Fibroblast of lung (primary cell): ENCODE measurements around the gene C3orf20. TPM values are rescaled to one million over a fixed set of nuclear protein-coding genes. Genes with fewer than 3 reads are reported as not detected.

Experiments
- DNase-seq, 2 donors: peaks; one replicate each; pipeline versions ENCODE4 v3.0.0 to v3.0.0-alpha.2; 2010; ENCODE audit warnings: low read depth in 2 of 2
- H2AFZ ChIP-seq: 2 replicates; pipeline ENCODE4 v1.5.1; 2012; ENCODE audit warnings: low read length, control low read depth, inconsistent platforms
- H3K27ac ChIP-seq: 2 replicates; pipeline ENCODE4 v1.5.1; 2011; ENCODE audit warnings: low read length, control low read depth; ENCODE audit not compliant: insufficient read depth
- H3K27me3 ChIP-seq: 2 replicates; pipeline ENCODE4 v1.5.1; 2011; ENCODE audit warnings: mild to moderate bottlenecking, low read length; ENCODE audit not compliant: control insufficient read depth, insufficient read depth
- H3K36me3 ChIP-seq: 2 replicates; pipeline ENCODE4 v1.5.1; 2011; ENCODE audit warnings: low read length; ENCODE audit not compliant: control insufficient read depth, insufficient read depth
- H3K4me1 ChIP-seq: 2 replicates; pipeline ENCODE4 v1.5.1; 2011; ENCODE audit warnings: low read length; ENCODE audit not compliant: control insufficient read depth, insufficient read depth; ENCODE audit errors: extremely low read depth
- H3K4me2 ChIP-seq: 2 replicates; pipeline ENCODE4 v1.5.1; 2011; ENCODE audit warnings: low read length, control low read depth; ENCODE audit not compliant: insufficient read depth; ENCODE audit errors: extremely low read depth
- H3K4me3 ChIP-seq, 4 experiments: fragments of 200-600 bp in 1 of 4; sonication (generic) in 1 of 4; replicated peaks in 1 of 4; 2 replicates each; pipeline ENCODE4 v1.5.1; 2011 to 2016; ENCODE audit warnings: low read length in 4 of 4, low read depth in 3 of 4, mild to moderate bottlenecking in 3 of 4, control low read depth in 2 of 4, inconsistent platforms in 1 of 4, mixed read lengths in 1 of 4; ENCODE audit not compliant: insufficient read depth in 1 of 4; ENCODE audit errors: control extremely low read depth in 1 of 4
- H3K79me2 ChIP-seq: 2 replicates; pipeline ENCODE4 v1.5.1; 2012; ENCODE audit warnings: mild to moderate bottlenecking, low read length, inconsistent platforms; ENCODE audit not compliant: control insufficient read depth, insufficient read depth
- H3K9ac ChIP-seq: 2 replicates; pipeline ENCODE4 v1.5.1; 2011; ENCODE audit warnings: mild to moderate bottlenecking, low read length, control low read depth; ENCODE audit not compliant: insufficient read depth
- H3K9me3 ChIP-seq: 2 replicates; pipeline ENCODE4 v1.5.1; 2012; ENCODE audit warnings: low read depth, low read length; ENCODE audit not compliant: control insufficient read depth, insufficient read depth
- H4K20me1 ChIP-seq: 2 replicates; pipeline ENCODE4 v1.5.1; 2011; ENCODE audit warnings: low read length; ENCODE audit not compliant: control insufficient read depth, insufficient read depth; ENCODE audit errors: extremely low read depth
- CTCF ChIP-seq, 2 donors: IDR thresholded peaks in 1 of 2; conservative IDR thresholded peaks in 1 of 2; 1 replicate in 1 of 2; 2 replicates in 1 of 2; pipeline ENCODE4 v1.5.1; 2011 to 2012; ENCODE audit warnings: low read length in 2 of 2, control low read depth in 1 of 2, inconsistent platforms in 1 of 2, low read depth in 1 of 2, mild to moderate bottlenecking in 1 of 2
- EZH2 ChIP-seq: IDR thresholded peaks from 2 replicates; pipeline ENCODE4 v1.5.1; 2012; ENCODE audit warnings: low read length, control low read depth, mild to moderate bottlenecking; ENCODE audit errors: missing control alignments
- polyA plus RNA-seq, 2 donors: library from polyadenylated mRNA; depleted of rRNA in 1 of 2; stranded (reverse) in 1 of 2; unstranded in 1 of 2; fragments of >200 nt; gene quantifications; 2 replicates each; pipeline ENCODE4 v1.2.1, GENCODE V29; 2011 to 2012; ENCODE audit warnings: missing spikeins in 1 of 2
- total RNA-seq: library from RNA; depleted of rRNA; stranded (reverse); fragments of >200 nt; gene quantifications from 2 replicates; pipeline ENCODE4 v1.2.1, GENCODE V29; 2014

Gene C3orf20
- total and polyA plus RNA-seq, 2 donors (not counting 1 experiment from before 2014, with no cell fraction given) = not detected

GRCh38 chr3:14768182-14768790 lies 93.3 kb downstream of the C3orf20 start:
- Histone ChIP-seq H3K9me3 (no peaks in the 10 kb centered on the region), H3K4me2 (no peak overlapping the region), H2AFZ (no peak overlapping the region), H3K4me3 (no peak overlapping the region), H3K27me3 (no peaks in the 10 kb centered on the region), H3K27ac (no peak overlapping the region), H3K9ac (no peak overlapping the region), H3K4me1 (no peaks in the 10 kb centered on the region), H3K36me3 (no peaks in the 10 kb centered on the region), H3K79me2 (no peaks in the 10 kb centered on the region), H4K20me1 (no peaks in the 10 kb centered on the region)
- TF ChIP-seq EZH2 (no peak), CTCF (conservative IDR thresholded peaks at IDR 0.05 in 1 of 2, IDR thresholded peaks at IDR 0.05 in 1 of 2; ENCODE audit: low read depth in 1 of 2, low read length in 2 of 2) (no peak)
- DNase-seq = no peak

GRCh38 chr3:14768881-14769280 lies 93.9 kb downstream of the C3orf20 start:
- H4K20me1 ChIP-seq = no peaks in the 10 kb centered on the region
- no peaks in the 10 kb centered on the region for H3K79me2 ChIP-seq
- no peaks in the 10 kb centered on the region for H3K4me1 ChIP-seq
- H3K9me3 ChIP-seq = no peaks in the 10 kb centered on the region
- no peak overlapping the region for H2AFZ ChIP-seq
- H3K27me3 ChIP-seq = no peaks in the 10 kb centered on the region
- DNase-seq = no peak
- H3K4me3 ChIP-seq = no peak overlapping the region
- TF ChIP-seq EZH2 (no peak), CTCF (conservative IDR thresholded peaks at IDR 0.05 in 1 of 2, IDR thresholded peaks at IDR 0.05 in 1 of 2; ENCODE audit: low read depth in 1 of 2, low read length in 2 of 2) (no peak)
- H3K4me2 ChIP-seq = no peak overlapping the region
- no peak overlapping the region for H3K9ac ChIP-seq
- no peaks in the 10 kb centered on the region for H3K36me3 ChIP-seq
- no peak overlapping the region for H3K27ac ChIP-seq

GRCh38 chr3:14769544-14770325 lies 94.8 kb downstream of the C3orf20 start:
- Histone ChIP-seq H2AFZ (no peak overlapping the region), H3K4me2 (no peak overlapping the region), H4K20me1 (no peaks in the 10 kb centered on the region), H3K27ac (no peak overlapping the region), H3K36me3 (no peaks in the 10 kb centered on the region), H3K27me3 (no peaks in the 10 kb centered on the region), H3K79me2 (no peaks in the 10 kb centered on the region), H3K9me3 (no peaks in the 10 kb centered on the region), H3K4me3 (no peak overlapping the region), H3K4me1 (no peaks in the 10 kb centered on the region), H3K9ac (no peak overlapping the region)
- DNase-seq = no peak
- no peak for TF ChIP-seq EZH2
- TF ChIP-seq CTCF (conservative IDR thresholded peaks at IDR 0.05 in 1 of 2, IDR thresholded peaks at IDR 0.05 in 1 of 2; ENCODE audit: low read depth in 1 of 2, low read length in 2 of 2) = no peak
